Right lobe of liver (tissue), 6 donors: ENCODE results near the gene TLR10. TPM values are rescaled to one million over a fixed set of nuclear protein-coding genes. Genes with fewer than 3 reads are reported as not detected.
"Not testable (repeated sequence)": the region's sequence is repeated elsewhere in the genome, so short reads cannot be mapped to it uniquely, and the experiment has no call there.

Experiments used
- ATAC-seq, 4 donors: fragments of 200-7000 bp; cut with Tn5 transposase; one replicate each; pipeline ENCODE4 v1.9.1; 2020; ENCODE audit warnings: mild to moderate bottlenecking in 4 of 4, moderate library complexity in 4 of 4
- DNase-seq, 3 donors: peaks; one replicate each; pipeline ENCODE4 v3.0.0-alpha.2; 2020
- H3K27ac ChIP-seq, 3 donors: fragments of 200-600 bp; one replicate each; pipeline ENCODE4 v1.8.0; 2022
- H3K27me3 ChIP-seq, 2 donors: fragments of 200-600 bp; one replicate each; pipeline ENCODE4 v1.8.0; 2022
- H3K36me3 ChIP-seq, 4 donors: fragments of 200-600 bp; sonication (generic) in 1 of 4; one replicate each; pipeline versions ENCODE4 v1.5.1 to v1.8.0; 2017 to 2022; ENCODE audit warnings: control low read depth in 1 of 4
- H3K4me1 ChIP-seq, 4 donors: fragments of 200-600 bp; sonication (generic) in 1 of 4; one replicate each; pipeline versions ENCODE4 v1.5.1 to v1.8.0; 2017 to 2022; ENCODE audit warnings: control low read depth in 1 of 4
- H3K4me3 ChIP-seq, 3 donors: fragments of 200-600 bp; one replicate each; pipeline ENCODE4 v1.8.0; 2022
- H3K9me3 ChIP-seq, 4 donors: fragments of 200-600 bp; sonication (generic) in 1 of 4; one replicate each; pipeline versions ENCODE4 v1.5.1 to v1.8.0; 2017 to 2022; ENCODE audit warnings: control low read depth in 1 of 4
- POLR2A ChIP-seq: fragments of 450-650 bp; IDR thresholded peaks from one replicate; pipeline ENCODE4 v1.6.1; 2017; ENCODE audit warnings: antibody characterized with exemption, mild to moderate bottlenecking
- WGBS: methylation state at CpG from one replicate; pipeline ENCODE4 v1.1.6; 2018; ENCODE audit warnings: low coverage, low lambda C conversion rate; ENCODE audit not compliant: insufficient coverage; ENCODE audit errors: missing lambda C conversion rate; 5-methylcytosine and 5-hydroxymethylcytosine counted together
- intact Hi-C, 2 donors: fragments of 100-400 bp; cut with DNase I; formaldehyde crosslinking; loops; one replicate each; pipeline versions ENCODE4 v1.11.2 to v1.14.1; 2022
- total RNA-seq, 6 experiments: library from RNA; depleted of rRNA in 2 of 6; stranded (reverse); fragments of >200 nt in 2 of 6; fragmentation: NEBNext Ultra II Directional in 3 of 6; extraction: Animal tissue kit (Norgen Biotek cat#: 25700) in 3 of 6; gene quantifications; one replicate each; pipeline versions ENCODE4 v1.1.0 to v1.2.4, GENCODE V29; 2016 to 2023
- TF ChIP-seq, protein P1 (sequence below), 4 donors: fragments of 200-600 bp in 3 of 4; fragments of 450-650 bp in 1 of 4; IDR thresholded peaks; one replicate each; pipeline versions ENCODE4 v1.5.1 to v1.8.0; 2016 to 2022; ENCODE audit warnings: antibody characterized with exemption in 4 of 4, mild to moderate bottlenecking in 2 of 4
- donor health status: DM: no; HTN: yes; CAD: no.
- donor health status: DM: no; HTN: no; CAD: no.
- donor health status: DM: no; HTN: no; CAD: no.
- donor health status: DM: no; HTN: yes; CAD: no.
- donor health status: DM: no; HTN: yes; CAD: no.

TLR10 gene
- total RNA-seq, 6 experiments from 2014 or later = 0.16 to 0.68 (median 0.39) TPM; not detected in 2

DNA sequence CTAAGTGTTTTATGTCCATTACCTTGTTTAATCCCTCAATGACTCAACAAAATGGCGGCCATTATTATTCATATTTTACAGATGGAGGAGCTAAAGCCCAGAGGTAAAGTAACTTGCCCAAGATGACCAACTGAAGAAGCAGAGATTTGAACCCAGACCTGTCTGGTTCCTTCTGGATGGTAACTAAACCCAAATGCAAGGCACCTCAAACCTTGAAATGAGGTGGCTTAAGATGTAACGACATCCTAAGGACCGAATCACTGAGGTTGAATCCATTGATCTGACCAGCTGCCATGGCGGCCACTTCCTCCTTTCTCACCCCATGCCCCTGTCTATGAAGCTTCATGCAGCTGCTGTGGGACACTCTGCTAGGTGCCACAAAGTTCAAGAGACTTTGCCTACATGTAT is 932 bp downstream of the TLR10 start:
- no peak for ATAC-seq

DNA sequence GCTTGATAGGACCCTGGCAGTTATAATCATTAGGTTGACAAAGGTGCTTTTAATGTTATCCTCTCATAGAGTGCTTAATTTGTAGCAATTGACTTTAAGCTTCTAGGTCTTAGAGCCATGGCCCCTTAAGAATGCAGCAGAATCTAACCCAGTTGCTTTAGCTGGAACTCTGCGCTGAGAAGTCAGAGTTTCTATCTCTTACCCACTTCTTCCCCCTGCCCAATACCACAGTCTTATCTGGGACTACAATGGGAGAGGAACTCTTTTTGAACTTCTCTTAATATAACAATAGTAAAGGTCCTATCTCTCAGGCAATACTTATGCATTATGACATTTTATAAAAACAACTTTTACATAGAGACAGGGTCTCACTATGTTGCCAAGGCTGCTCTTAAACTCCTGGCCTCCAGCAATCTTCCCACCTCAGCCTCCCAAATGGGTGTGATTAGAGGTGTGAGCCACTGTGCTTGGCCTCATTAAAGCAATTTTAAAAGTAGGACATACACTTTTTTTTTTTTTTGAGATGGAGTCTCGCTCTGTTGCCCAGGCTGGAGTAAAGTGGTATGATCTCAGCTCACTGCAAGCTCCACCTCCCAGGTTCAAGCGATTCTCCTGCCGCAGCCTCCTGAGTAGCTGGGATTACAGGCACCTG is 1.8 kb downstream of the TLR10 start:
- peaks cover 0 to 8% (median 0%) of the 10 kb centered on the region in 4 donors for H3K4me1 ChIP-seq
- WGBS = 83% methylated on average over 4 of the region's 4 CpGs
- no peaks in the 10 kb centered on the region for H3K27me3 ChIP-seq
- no peak overlapping the region for H3K4me3 ChIP-seq
- intact Hi-C loops = no loop called here
- no peak for DNase-seq
- no peaks in the 10 kb centered on the region for H3K36me3 ChIP-seq
- H3K27ac ChIP-seq = no peak overlapping the region
- no peak for TF ChIP-seq POLR2A
- TF ChIP-seq, protein P1, sequence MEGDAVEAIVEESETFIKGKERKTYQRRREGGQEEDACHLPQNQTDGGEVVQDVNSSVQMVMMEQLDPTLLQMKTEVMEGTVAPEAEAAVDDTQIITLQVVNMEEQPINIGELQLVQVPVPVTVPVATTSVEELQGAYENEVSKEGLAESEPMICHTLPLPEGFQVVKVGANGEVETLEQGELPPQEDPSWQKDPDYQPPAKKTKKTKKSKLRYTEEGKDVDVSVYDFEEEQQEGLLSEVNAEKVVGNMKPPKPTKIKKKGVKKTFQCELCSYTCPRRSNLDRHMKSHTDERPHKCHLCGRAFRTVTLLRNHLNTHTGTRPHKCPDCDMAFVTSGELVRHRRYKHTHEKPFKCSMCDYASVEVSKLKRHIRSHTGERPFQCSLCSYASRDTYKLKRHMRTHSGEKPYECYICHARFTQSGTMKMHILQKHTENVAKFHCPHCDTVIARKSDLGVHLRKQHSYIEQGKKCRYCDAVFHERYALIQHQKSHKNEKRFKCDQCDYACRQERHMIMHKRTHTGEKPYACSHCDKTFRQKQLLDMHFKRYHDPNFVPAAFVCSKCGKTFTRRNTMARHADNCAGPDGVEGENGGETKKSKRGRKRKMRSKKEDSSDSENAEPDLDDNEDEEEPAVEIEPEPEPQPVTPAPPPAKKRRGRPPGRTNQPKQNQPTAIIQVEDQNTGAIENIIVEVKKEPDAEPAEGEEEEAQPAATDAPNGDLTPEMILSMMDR (IDR thresholded peaks at IDR 0.05) = no peak
- ATAC-seq = no peak
- no peaks in the 10 kb centered on the region for H3K9me3 ChIP-seq

More for the DNA sequence above, 932 bp downstream of the TLR10 start:
- intact Hi-C loops = no loop called here
- H3K4me1 ChIP-seq = peaks cover 0 to 8% (median 0%) of the 10 kb centered on the region in 4 donors
- WGBS = 90% methylated on average over 2 of the region's 4 CpGs
- DNase-seq = no peak
- no peaks in the 10 kb centered on the region for H3K9me3 ChIP-seq
- no peaks in the 10 kb centered on the region for H3K27me3 ChIP-seq
- no peaks in the 10 kb centered on the region for H3K36me3 ChIP-seq
- no peak overlapping the region for H3K4me3 ChIP-seq
- TF ChIP-seq, protein P1 (IDR thresholded peaks at IDR 0.05) = no peak
- TF ChIP-seq POLR2A = no peak
- H3K27ac ChIP-seq = no peak overlapping the region

DNA sequence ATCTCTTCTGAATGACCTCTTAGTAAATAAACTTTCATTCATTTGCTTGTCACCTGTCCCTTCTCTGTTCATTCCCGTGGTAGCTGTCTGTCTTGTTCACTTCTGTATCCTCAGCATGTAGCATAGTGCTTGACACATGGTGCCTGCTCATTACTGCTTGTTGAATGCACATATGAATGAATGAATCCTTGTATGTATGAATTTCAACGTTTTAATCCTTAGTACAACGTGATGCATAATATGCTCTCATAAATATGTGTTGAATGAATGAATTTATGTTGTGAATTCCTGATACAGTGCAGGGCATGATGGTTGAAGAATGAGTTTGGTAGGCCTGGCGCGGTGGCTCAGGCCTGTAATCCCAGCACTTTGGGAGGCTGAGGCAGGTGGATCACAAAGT is 3.0 kb downstream of the TLR10 start:
- no peak for ATAC-seq
- 77% methylated on average over 5 of the region's 5 CpGs for WGBS
- DNase-seq = no peak
- Histone ChIP-seq H3K9me3 (no peaks in the 10 kb centered on the region), H3K27ac (no peak overlapping the region), H3K4me1 (peaks cover 0 to 8% (median 0%) of the 10 kb centered on the region in 4 donors), H3K36me3 (no peaks in the 10 kb centered on the region), H3K27me3 (no peaks in the 10 kb centered on the region), H3K4me3 (no peak overlapping the region)
- TF ChIP-seq POLR2A = no peak
- TF ChIP-seq, protein P1 (IDR thresholded peaks at IDR 0.05) = no peak
- intact Hi-C loops = no loop called here

DNA sequence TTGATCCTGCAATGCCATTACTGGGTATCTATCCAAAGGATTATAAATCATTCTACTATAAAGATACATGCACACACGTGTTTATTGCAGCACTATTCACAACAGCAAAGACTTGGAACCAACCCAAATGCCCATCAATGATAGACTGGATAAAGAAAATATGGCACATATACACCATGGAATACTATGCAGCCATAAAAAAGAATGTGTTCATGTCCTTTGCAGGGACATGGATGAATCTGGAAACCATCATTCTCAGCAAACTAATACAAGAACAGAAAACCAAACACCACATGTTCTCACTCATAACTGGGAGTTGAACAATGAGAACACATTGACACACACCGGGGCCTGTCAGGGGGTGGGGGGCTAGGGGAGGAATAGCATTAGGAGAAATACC is 4.9 kb downstream of the TLR10 start:
- 68% methylated on average over 2 of the region's 2 CpGs for WGBS
- H3K27ac ChIP-seq, H3K27me3 ChIP-seq, DNase-seq, H3K9me3 ChIP-seq, intact Hi-C loops, H3K36me3 ChIP-seq, H3K4me3 ChIP-seq, ATAC-seq, H3K4me1 ChIP-seq: not testable (repeated sequence)

DNA sequence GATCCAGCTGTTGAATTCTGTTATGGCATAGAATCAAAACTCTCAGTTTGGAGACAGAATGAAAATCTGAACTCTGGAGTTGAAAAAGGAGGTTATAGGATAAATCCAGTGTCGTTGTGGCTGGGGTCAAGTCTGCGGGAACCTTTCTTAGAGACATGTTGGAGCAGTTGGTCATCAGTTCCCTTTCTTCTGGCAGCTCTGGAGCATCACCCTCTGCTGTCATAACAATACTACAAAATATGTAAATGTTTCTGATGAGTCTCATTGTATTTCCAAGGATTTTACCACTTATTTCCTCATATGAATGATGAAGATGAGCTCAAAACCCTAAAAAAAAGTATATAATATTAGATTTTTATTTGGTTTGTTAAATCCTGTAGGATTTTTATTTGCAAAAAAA is 7.5 kb downstream of the TLR10 start:
- no peaks in the 10 kb centered on the region for H3K36me3 ChIP-seq
- TF ChIP-seq POLR2A = no peak
- TF ChIP-seq, protein P1 (IDR thresholded peaks at IDR 0.05) = no peak
- H3K27me3 ChIP-seq = no peaks in the 10 kb centered on the region
- intact Hi-C loops = no loop called here
- no peaks in the 10 kb centered on the region for H3K4me1 ChIP-seq
- WGBS = 79% methylated on average over 2 of the region's 2 CpGs
- no peak overlapping the region for H3K4me3 ChIP-seq
- H3K9me3 ChIP-seq = no peaks in the 10 kb centered on the region
- ATAC-seq (no peak), DNase-seq (no peak)
- no peak overlapping the region for H3K27ac ChIP-seq
